Activated CD8-positive, alpha-beta memory T cell treated with anti-CD3 and anti-CD28 coated beads for 4 hours (primary cell): ENCODE data around the gene CBY1.
"Not testable (repeated sequence)": the region's sequence is repeated elsewhere in the genome, so short reads cannot be mapped to it uniquely, and the experiment has no call there.

Experiments
- DNase-seq, 2 donors: peaks; one replicate each; pipeline ENCODE4 v3.0.0-alpha.2; 2020; ENCODE audit warnings: low read depth in 2 of 2

The CBY1 gene

GRCh38 chr22:38656256-38657044, at the start of gene CBY1, which contains the start of gene FAM227A:
TSS of gene CBY1 (plus strand) at chr22:38656638. CDS start at chr22:38668055, 11,417 bp downstream.
TSS of gene FAM227A (minus strand) at chr22:38656392. CDS start at chr22:38650168, 6,224 bp downstream.
- DNase-seq: peak; percentile 68 to 75

- no peak for DNase-seq
Observed at GRCh38 chr22:38607680-38608079, 48.8 kb upstream of the CBY1 start.

GRCh38 chr22:38608992-38609750, 47.3 kb upstream of the CBY1 start:
- DNase-seq: no peak

- no peak for DNase-seq
Observed at GRCh38 chr22:38610234-38610633, 46.2 kb upstream of the CBY1 start.

- DNase-seq: no peak
Observed at GRCh38 chr22:38611559-38611958, 44.9 kb upstream of the CBY1 start.

GRCh38 chr22:38612217-38613006, 44.0 kb upstream of the CBY1 start:
- no peak for DNase-seq

GRCh38 chr22:38613588-38613987, 42.9 kb upstream of the CBY1 start:
- DNase-seq: no peak

GRCh38 chr22:38614332-38615063, 41.9 kb upstream of the CBY1 start:
- no peak for DNase-seq

- DNase-seq: not testable (repeated sequence)
Observed at GRCh38 chr22:38615064-38615405, 41.4 kb upstream of the CBY1 start.

- DNase-seq: no peak
Observed at GRCh38 chr22:38618258-38618657, 38.2 kb upstream of the CBY1 start.

- DNase-seq: no peak
Observed at GRCh38 chr22:38618682-38619081, 37.8 kb upstream of the CBY1 start.

GRCh38 chr22:38623351-38623750, 33.1 kb upstream of the CBY1 start:
- DNase-seq: no peak

GRCh38 chr22:38628444-38628843, 28.0 kb upstream of the CBY1 start:
- DNase-seq: no peak

- no peak for DNase-seq
Observed at GRCh38 chr22:38629108-38629507, 27.3 kb upstream of the CBY1 start.

- no peak for DNase-seq
Observed at GRCh38 chr22:38631724-38632123, 24.7 kb upstream of the CBY1 start.

GRCh38 chr22:38632528-38632927, 23.9 kb upstream of the CBY1 start:
- no peak for DNase-seq

- no peak for DNase-seq
Observed at GRCh38 chr22:38638216-38638615, 18.2 kb upstream of the CBY1 start.

GRCh38 chr22:38638728-38639127, 17.7 kb upstream of the CBY1 start:
- DNase-seq: no peak

- DNase-seq: no peak
Observed at GRCh38 chr22:38641476-38642040, 14.9 kb upstream of the CBY1 start.

- DNase-seq: not testable (repeated sequence)
Observed at GRCh38 chr22:38644245-38644644, 12.2 kb upstream of the CBY1 start.

GRCh38 chr22:38645430-38645829, 11.0 kb upstream of the CBY1 start:
- DNase-seq: no peak
